NCI-H1092 treated with DMSO at 0.1 percent for 48 hours (cell line): ENCODE measurements around the gene WDR5.

ENCODE experiments used
- DNase-seq: peaks from one replicate; lab custom pipeline; 2025; lab: John Stamatoyannopoulos, UW

WDR5 gene

GRCh38 chr9:134158753-134159392 lies 23.0 kb downstream of the WDR5 start:
- no peak for DNase-seq

- DNase-seq, result no peak
These were observed 23.8 kb downstream of the WDR5 start for GRCh38 chr9:134159566-134160245.

- DNase-seq, result no peak
These were observed 25.8 kb downstream of the WDR5 start for GRCh38 chr9:134161647-134162046.

- DNase-seq, result no peak
These were observed 26.4 kb downstream of the WDR5 start for GRCh38 chr9:134162212-134162775.

DNA sequence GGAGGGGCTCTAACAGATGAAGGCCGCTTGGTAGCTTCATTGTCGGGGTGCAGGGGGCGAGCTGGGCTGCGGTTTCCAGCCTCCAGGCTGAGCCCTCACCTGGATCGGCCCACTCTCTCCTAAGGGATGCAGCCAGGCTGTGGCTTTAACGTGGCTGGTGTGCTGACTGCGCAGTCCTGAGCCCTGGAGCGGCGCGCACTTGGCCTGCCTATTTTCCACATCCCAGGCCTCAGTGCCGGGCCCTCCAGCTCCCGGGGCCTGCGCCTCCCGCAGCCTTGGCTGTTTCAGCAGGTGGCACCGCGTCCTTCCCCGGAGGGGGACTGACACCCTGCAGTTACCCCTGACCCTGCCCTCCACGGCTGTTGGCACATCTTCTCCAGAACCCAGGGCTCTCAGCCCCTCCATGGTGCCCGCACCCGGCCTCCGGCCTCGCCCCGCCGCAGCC lies 27.1 kb downstream of the WDR5 start:
- DNase-seq, result no peak

DNA sequence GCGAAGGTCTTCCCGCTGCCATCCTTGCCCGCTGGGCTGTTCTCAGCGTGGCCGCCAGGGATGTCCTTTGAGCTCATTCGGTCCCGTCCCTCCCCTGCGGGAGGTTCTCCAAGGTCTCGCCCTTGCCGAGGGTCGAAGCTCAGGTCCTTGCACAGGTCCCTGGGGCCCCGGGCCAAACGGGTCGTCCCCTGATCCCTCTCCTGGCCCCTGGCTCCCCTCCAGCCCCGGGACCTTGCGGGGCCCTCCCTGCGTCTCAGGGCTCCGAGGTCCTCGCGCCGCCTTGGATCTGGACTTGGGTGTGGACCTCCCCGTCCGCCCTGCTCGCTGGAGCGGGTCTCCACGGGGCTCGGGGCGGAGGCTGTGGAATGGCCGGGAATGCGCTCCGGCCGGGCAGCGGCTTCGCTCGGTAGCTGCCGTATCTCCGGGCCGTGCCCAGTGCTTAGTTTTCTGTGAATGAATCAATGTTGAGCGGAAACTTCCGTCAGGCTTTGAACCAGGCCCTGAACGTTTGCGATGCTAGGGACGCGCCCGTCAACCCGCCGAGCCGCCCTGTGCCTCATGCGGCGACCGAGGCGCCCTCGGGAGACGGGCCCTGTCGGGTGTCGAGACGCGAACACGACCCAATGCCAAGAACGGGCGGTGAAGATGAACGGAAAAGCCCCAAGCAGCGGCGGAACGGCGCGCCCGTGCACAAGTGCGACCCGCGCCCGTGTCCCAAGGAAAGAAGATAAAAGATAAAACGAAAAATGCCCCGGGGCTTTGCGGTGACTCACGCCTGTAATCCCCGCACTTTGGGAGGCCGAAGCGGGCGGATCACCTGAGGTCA lies 27.7 kb downstream of the WDR5 start:
- no peak for DNase-seq

DNA sequence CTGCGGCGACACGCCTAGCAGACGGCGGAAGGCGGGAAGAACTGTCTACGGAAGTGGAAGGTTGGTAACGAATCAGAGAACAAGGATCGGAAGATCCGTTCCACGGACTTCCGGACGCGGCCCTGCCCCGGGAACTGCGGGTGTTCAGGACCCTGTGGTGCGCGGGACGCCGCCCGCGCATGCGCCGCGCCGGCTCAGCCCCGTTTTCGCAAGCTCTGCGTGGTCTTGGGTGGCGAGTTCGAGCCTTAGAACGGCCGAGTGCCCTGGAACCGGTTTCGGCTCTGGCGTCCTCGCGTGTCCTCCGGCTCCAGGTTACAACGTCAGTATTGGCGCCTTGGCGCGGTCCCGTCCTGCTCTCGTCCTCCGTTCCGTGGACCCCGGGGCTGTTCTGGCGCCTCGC lies 29.0 kb downstream of the WDR5 start:
- no peak for DNase-seq

GRCh38 chr9:134165357-134166315 lies 29.8 kb downstream of the WDR5 start:
- no peak for DNase-seq

DNA sequence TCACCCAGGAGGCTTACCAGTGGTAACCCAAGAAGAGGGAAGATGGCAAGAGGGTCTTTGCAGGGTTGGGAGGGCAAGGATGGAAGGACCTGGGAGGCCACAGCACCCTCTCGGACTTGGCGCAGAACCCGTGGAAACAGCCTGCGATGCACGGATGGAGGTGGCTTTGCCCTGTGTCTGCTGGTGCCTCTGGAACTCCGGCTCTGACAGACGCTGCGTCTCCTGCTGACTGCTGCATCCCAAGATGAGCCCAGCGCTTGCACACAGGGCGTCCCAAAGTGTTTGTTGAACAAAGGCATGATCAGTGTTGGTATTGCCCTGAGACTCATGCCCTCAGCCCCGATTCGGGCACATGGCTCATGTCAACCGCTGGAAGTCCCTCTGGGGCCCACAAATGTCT lies 30.5 kb downstream of the WDR5 start:
- DNase-seq, result no peak

- DNase-seq, result no peak
These were observed 31.6 kb downstream of the WDR5 start for GRCh38 chr9:134167530-134167931.

DNA sequence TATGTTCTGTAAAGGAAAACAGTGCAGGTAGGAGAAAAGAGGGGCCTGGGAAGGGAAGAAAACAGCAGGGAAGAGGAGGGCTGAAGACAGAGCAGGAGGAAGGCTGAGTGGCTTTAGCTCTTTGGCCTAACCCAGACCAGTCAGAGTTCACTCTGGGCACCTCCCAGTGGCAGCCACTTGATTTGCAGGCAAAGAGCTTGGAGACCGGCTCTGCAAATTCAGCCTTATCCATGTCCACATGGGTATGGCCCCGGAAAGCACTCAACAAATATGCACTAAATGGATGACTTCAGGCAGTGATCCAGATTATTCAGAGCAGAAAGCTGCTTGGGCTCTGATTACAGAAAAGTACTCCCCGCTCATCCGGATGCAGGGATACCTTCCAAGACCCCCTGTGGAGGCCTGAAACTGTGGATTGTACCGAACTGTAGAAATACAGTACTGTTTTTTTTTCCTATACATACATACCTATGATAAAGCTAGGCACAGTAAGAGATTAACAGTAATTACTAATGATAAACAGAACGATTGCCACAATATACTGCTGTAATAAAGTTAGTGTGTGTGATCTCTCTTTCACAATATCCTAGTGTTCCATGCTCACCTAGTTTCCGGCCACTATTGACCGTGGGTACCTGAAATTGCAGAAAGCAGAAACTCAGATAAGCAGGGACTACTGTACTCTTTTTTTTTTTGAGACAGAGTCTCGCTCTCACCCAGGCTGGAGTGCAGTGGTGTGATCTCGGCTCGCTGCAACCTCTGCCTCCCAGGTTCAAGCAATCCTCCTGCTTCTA lies 33.1 kb downstream of the WDR5 start:
- DNase-seq, result no peak

GRCh38 chr9:134169724-134170401 lies 34.0 kb downstream of the WDR5 start:
- no peak for DNase-seq

GRCh38 chr9:134170532-134171315 lies 34.8 kb downstream of the WDR5 start:
- DNase-seq, result no peak

DNA sequence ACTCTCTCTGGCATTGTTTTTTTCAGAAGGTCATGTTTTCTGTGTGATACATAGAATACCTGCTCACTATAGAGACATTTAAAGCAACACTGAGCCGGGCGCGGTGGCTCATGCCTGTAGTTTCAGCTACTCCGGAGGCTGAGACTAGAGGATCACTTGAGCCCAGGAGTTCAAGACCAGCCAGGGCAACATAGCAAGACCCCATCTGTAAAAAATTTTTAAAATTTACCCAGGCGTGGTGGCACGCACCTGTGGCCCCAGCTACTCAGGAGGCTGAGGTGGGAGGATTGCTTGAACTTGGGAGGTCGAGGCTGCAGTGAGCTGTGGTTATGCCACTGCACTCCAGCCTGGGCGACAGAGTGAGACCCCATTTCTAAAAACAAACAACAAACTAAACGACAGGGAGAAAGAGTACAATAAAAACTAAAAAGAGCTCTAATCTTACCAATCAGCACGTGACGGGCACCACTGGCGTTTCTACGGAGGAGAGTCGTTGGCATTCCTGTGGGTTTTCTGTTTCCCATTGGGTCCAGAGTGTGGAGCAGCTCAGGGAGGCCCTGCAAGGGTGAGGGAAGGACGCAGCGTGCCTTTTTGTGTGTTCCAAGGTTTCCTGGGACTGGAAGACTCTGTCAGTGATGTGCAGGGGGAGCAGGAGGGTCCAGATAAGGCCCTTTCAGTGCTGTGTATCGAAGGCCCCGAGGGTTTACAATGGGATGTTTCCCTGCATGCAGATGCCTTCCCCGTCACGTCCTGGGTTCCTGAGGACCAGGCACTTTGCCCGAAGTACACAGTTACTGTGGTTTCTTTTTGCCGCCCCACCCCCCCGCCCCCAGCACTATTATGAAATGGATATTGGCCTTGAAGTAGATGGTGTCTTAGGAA lies 35.7 kb downstream of the WDR5 start:
- DNase-seq, result no peak

- DNase-seq, result no peak
These were observed 36.6 kb downstream of the WDR5 start for GRCh38 chr9:134172198-134173126.

GRCh38 chr9:134173127-134174072 lies 37.5 kb downstream of the WDR5 start:
- no peak for DNase-seq
